NT2/D1 (cell line): Measurements from ENCODE around the gene FHOD3.

ENCODE experiments used
- DNase-seq: peaks from one replicate; pipeline ENCODE4 v3.0.0-alpha.2; 2011; ENCODE audit warnings: low read depth, low spot score
- H3K27me3 ChIP-seq: 2 replicates; pipeline ENCODE4 v1.6.0; 2011; ENCODE audit warnings: mild to moderate bottlenecking; ENCODE audit not compliant: insufficient read length, insufficient read depth
- H3K36me3 ChIP-seq: 2 replicates; pipeline ENCODE4 v1.6.1; 2011; ENCODE audit warnings: mild to moderate bottlenecking, low read length, mixed read lengths; ENCODE audit not compliant: insufficient read depth, insufficient read length
- H3K4me1 ChIP-seq: 2 replicates; pipeline ENCODE4 v1.5.1; 2011; ENCODE audit not compliant: insufficient read depth, insufficient read length
- H3K4me3 ChIP-seq: 2 replicates; pipeline ENCODE4 v1.5.1; 2011; ENCODE audit warnings: low read depth; ENCODE audit not compliant: insufficient read length
- H3K9ac ChIP-seq: 2 replicates; pipeline ENCODE4 v1.6.0; 2011; ENCODE audit warnings: low read depth; ENCODE audit not compliant: insufficient read length
- H3K9me3 ChIP-seq: 2 replicates; pipeline ENCODE4 v1.5.1; 2011; ENCODE audit warnings: mild to moderate bottlenecking, low read length; ENCODE audit not compliant: insufficient read depth
- SUZ12 ChIP-seq: IDR thresholded peaks from 2 replicates; pipeline ENCODE4 v1.6.1; 2011; ENCODE audit not compliant: insufficient read length, insufficient read depth; ENCODE audit errors: extremely low read depth
- YY1 ChIP-seq: IDR thresholded peaks from 2 replicates; pipeline ENCODE4 v1.6.1; 2011; ENCODE audit not compliant: insufficient read length, insufficient read depth
- ZNF274 ChIP-seq: IDR thresholded peaks from 2 replicates; pipeline ENCODE4 v1.6.1; 2011; ENCODE audit warnings: mild to moderate bottlenecking, low read depth, low read length

Gene FHOD3

DNA sequence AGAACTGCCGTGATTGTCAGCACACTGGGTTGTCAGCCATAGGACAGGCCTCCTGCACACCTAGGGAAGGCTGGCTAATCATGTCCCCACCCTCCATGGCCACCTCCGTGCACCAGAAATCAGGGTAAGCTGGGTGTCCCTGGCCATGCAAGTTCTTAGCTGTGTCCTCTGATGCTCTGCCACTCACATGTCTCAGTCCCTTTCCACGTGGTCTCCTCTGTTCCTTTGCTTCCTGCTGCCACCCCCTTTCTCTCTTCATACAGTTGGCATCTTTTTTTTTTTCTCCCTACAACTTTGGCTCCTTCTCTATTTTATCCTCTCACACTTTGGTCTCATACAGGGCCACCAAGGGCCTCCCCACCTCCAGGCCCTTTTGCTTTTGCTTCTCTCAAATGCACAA is 377.6 kb downstream of the FHOD3 start:
- Histone ChIP-seq H3K4me1 (no peaks in the 10 kb centered on the region), H3K9me3 (no peaks in the 10 kb centered on the region; the same call in 1 of the 2 replicates), H3K27me3 (no peaks in the 10 kb centered on the region), H3K36me3 (no peaks in the 10 kb centered on the region), H3K4me3 (no peak overlapping the region), H3K9ac (no peak overlapping the region)
- TF ChIP-seq ZNF274 (no peak), YY1 (no peak), SUZ12 (no peak)
- DNase-seq: no peak

DNA sequence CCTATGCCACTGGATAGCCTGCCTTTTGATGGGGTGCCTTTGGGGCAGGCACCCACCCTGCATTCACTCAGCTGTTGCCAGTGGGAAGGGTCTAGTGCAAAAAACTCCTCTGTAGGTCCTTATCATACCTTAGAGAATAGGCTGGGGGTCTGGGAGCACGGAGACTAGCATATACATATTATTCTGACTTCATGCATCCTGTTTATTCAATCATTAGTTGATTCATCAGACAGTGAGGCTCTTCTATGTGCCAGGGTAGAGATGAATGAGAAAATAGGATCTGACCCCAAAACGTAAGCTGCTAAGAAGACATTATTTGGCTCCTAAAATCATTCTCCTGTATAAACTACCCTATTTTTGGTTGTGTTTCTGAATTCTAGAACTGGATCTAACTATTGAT is 378.0 kb downstream of the FHOD3 start:
- no peak for DNase-seq
- no peaks in the 10 kb centered on the region for H3K36me3 ChIP-seq
- TF ChIP-seq ZNF274: no peak
- TF ChIP-seq YY1: no peak
- no peak for TF ChIP-seq SUZ12
- no peak overlapping the region for H3K9ac ChIP-seq
- H3K4me3 ChIP-seq: no peak overlapping the region
- H3K9me3 ChIP-seq: no peaks in the 10 kb centered on the region; the same call in 1 of the 2 replicates
- no peaks in the 10 kb centered on the region for H3K27me3 ChIP-seq
- H3K4me1 ChIP-seq: no peaks in the 10 kb centered on the region

DNA sequence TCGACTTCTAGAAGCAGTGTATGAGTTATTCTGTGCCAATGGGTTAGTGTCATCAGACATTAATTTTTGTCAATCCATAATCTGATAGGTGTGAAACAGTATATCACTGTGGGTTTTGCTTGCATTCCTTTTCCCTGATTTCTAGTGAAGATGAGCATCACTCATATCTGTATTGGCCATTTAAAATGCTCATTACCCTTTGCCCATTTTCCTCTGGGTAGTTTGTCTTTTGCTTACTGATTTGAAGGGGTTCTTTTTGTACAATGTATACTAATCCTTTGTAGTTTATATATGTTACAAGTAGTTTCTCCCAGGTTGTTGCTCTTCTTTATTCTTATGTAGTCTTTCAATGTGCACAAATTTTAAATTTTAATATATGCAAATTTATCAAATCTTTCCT is 379.1 kb downstream of the FHOD3 start:
- no peaks in the 10 kb centered on the region for H3K36me3 ChIP-seq
- no peak overlapping the region for H3K4me3 ChIP-seq
- H3K9ac ChIP-seq: no peak overlapping the region
- H3K9me3 ChIP-seq: no peaks in the 10 kb centered on the region; the same call in 1 of the 2 replicates
- no peak for DNase-seq
- TF ChIP-seq ZNF274 (no peak), SUZ12 (no peak), YY1 (no peak)
- no peaks in the 10 kb centered on the region for H3K27me3 ChIP-seq
- H3K4me1 ChIP-seq: no peaks in the 10 kb centered on the region

DNA sequence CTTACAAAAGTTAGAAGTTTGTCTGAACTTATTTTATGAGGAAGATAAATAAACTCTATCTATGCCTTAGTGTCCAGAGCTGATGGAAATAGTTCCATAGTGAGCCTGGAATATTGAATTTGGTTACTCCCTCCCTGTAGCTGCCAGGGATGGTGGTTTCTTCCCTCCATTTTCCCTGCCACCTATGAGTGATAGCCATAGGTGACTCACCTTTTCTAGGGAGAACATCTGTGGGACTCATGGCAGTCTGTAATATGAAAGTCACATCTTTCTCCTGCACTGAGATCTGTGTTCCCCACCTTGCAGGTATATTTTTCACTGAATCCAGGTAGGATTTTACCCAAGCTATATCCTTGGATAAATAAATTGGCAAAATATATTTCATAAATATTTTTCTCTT is 382.5 kb downstream of the FHOD3 start:
- DNase-seq: no peak
- H3K27me3 ChIP-seq: no peaks in the 10 kb centered on the region
- no peaks in the 10 kb centered on the region for H3K4me1 ChIP-seq
- no peaks in the 10 kb centered on the region for H3K36me3 ChIP-seq
- TF ChIP-seq YY1 (no peak), ZNF274 (no peak), SUZ12 (no peak)
- H3K4me3 ChIP-seq: no peak overlapping the region
- H3K9ac ChIP-seq: no peak overlapping the region
- H3K9me3 ChIP-seq: no peaks in the 10 kb centered on the region; the same call in 1 of the 2 replicates

DNA sequence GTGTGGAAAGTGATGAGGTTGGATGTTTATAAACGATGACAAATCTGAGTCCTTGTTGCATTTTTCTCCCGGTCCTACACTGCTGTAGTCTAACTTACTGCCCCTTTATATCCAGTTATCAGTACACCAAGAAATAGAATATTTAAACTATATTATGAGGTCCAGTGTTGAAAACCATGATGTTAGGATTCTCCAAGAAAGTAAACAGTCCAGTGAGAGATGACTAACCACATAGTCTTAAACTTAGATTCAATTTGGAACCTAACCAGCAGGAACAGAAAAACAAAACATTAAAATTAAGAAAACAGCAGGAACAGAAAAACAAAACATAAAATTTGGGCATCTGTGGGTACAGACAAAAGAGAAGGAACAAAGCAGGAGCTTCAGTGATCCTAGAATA is 388.1 kb downstream of the FHOD3 start:
- TF ChIP-seq SUZ12: no peak
- Histone ChIP-seq H3K27me3 (no peaks in the 10 kb centered on the region), H3K9ac (no peak overlapping the region), H3K36me3 (no peaks in the 10 kb centered on the region), H3K4me1 (no peaks in the 10 kb centered on the region), H3K4me3 (no peak overlapping the region), H3K9me3 (no peaks in the 10 kb centered on the region)
- no peak for DNase-seq

DNA sequence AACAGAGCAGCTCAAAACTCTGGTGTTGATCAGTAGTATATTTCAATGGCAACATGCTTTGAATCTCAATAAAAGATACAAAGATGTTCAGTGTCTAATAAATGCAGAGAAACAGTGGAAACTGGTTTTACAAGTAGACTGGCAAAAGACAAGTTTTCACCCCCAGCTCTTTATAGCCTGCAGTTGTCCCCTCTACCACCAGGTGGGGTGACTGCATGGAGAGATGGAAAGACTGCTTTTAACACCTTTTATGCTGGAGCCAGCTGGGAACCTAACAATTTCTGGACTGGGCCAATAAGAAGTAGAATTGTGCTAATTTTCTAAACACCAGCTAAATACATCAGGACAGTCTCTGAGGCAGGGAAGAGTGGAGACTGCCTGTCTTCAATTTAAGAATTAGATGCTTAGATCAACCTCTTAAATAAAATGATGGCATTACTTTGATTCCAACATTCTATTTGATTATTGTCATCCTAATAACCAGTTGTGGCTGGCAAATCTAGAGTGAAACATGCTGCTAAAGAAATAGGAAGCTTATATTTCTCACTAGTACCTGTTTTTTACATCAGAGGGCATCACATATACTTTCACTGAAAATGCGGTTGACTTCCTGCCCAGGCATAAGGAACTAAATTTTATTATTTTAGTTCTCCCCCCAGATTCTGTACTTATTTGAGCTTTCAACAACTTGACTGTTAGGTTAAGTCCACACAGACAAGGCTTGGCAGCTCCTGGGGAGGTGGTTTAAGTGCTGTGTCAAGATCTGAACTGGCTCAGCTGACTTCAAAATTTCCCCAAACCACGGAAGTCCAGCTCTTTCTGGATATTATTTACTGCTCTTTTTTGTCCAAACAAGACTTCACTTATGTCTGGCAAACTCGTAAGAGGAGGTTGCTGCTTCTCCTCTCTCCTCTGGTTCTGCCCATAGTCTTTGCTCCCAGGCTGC is 390.8 kb downstream of the FHOD3 start:
- Histone ChIP-seq H3K36me3 (no peaks in the 10 kb centered on the region), H3K27me3 (no peaks in the 10 kb centered on the region), H3K4me1 (no peaks in the 10 kb centered on the region), H3K9ac (no peak overlapping the region), H3K9me3 (no peaks in the 10 kb centered on the region), H3K4me3 (no peak overlapping the region)
- no peak for TF ChIP-seq YY1
- TF ChIP-seq SUZ12: no peak
- no peak for TF ChIP-seq ZNF274
- DNase-seq: peak; percentile 35

DNA sequence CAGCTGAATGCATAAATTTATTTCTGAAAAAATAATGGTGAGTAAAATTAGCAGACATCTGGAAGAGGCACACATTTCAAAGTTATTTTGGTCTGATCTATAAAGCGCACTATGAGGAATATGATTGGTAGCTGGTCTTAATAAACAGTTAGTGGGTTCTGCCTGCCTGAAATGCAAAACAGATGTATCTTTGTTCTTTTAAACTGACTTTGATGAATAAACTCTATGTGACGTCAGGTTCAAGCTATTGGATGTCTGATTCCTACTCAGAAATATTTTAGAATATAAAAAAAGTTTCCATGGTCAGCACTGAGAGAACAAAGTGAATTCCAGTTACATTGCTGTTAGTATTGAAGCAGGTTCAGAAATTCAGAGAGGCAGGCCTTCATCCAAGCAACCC is 394.9 kb downstream of the FHOD3 start:
- H3K9me3 ChIP-seq: no peaks in the 10 kb centered on the region
- TF ChIP-seq SUZ12: no peak
- no peak for TF ChIP-seq ZNF274
- no peak for TF ChIP-seq YY1
- H3K4me1 ChIP-seq: no peaks in the 10 kb centered on the region
- DNase-seq: no peak
- H3K36me3 ChIP-seq: no peaks in the 10 kb centered on the region
- H3K27me3 ChIP-seq: no peaks in the 10 kb centered on the region
- no peak overlapping the region for H3K4me3 ChIP-seq
- H3K9ac ChIP-seq: no peak overlapping the region
